NCI-H2227 (cell line): ENCODE measurements around the gene RALGAPA2.

Source experiments
- DNase-seq: peaks from one replicate; lab custom pipeline; 2025; ENCODE audit not compliant: unreplicated experiment; lab: John Stamatoyannopoulos, UW

RALGAPA2 gene

GRCh38 chr20:20685635-20686034 lies 26.8 kb downstream of the RALGAPA2 start:
- no peak for DNase-seq

DNA sequence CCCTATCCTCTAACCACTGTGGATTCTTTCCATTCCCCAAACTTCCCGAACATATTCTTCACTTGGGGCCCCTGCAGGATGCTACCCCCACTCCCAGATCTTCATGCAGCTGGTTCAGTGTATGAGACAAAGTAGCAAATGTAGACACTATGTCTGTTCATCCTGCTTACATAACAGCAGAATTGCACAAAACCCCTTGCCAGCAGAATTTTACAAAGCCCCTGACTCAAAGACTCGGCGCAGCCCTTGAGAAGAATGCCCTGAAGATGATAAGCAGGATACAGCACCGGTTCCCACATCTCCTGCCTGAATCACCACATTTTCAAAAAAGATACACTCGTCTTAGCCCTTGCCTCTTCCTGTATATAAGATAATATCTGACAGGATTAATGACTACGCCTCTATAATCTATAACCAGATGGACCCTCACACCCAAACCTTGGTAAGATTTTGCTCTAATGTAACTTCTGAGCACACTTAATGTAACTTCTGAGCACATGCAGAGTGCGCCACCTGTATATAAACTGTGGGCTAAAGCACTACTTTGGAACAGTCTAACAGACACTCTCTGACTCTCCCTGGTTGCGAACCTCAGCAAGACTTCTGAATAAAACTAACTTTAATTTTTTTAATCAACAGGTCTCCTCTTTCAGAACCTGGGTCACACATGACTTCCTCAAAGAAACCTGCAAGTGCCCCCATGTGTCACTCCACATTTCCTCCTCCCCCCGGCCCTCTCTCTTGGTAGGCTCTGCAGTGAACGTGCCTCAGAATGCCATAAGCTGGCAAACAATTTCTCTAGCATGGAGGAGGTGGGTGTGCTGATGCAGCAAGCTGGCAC lies 28.7 kb downstream of the RALGAPA2 start:
- no peak for DNase-seq

- DNase-seq, result no peak
Measured at GRCh38 chr20:20683020-20683419, 29.4 kb downstream of the RALGAPA2 start.

DNA sequence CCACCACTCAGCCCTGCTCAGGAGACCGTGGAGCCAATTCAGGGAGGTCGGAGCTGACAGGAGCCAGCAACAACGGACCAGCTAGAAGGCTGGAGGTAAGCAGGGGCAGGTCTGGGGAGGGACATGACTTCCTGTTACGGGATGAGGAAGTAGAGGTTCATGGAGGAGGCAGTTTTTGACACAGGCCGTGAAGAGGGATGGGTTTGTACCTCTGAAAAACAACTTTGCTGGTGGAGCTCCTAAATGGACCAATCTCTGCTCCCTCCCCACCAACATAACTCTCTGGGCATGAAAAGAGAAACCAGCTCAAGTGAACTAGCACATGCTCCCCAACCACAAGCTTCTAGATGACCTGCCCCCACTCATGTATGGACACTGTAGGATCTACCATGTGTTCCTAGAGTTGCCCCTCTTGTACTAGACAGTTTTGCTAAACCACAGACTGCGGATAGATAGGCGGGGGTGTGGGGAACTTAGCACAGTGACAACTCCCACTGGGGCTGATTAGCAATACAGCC lies 31.4 kb downstream of the RALGAPA2 start:
- DNase-seq, result no peak

- no peak for DNase-seq
Measured at GRCh38 chr20:20679316-20679715, 33.1 kb downstream of the RALGAPA2 start.

GRCh38 chr20:20677186-20677585 lies 35.3 kb downstream of the RALGAPA2 start:
- no peak for DNase-seq

DNA sequence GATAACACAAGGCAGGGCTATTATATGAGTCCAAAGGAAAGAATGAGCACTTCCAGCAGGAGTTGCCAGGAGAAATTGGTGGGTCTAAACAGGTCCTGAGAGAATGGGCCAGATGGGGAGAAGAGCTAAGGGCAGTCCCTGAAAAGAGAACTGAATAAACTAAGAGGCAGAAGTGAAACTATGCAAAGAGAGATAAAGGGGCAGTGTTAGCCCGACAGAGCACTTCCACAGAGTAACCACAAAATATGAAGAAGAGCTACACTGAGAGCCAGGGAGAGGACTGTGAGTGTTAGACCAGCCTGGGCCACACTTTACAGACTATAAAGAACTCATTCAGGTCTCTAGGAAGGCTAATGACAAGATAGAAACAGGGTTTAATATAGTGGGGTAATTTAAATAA lies 43.8 kb downstream of the RALGAPA2 start:
- no peak for DNase-seq

DNA sequence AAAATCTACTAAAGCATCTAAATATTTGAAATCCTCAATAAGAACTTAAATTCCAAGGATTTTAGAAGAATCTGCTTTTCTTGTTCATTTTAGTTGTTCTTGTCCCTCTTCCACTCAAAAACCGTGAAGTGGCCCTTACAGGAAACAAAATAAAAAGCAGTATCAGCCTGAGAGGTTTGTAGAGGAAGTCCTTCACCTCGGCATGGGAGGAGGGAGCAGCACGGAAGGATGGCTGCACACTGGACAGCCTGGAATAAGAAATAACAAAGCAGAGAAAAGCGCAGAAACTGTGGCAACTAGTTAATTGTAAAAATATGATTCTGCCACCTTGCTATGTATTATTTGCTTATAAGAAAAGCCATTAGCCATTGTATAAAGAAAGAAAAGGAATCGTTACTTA lies 46.1 kb downstream of the RALGAPA2 start:
- peak; percentile 6 for DNase-seq

DNA sequence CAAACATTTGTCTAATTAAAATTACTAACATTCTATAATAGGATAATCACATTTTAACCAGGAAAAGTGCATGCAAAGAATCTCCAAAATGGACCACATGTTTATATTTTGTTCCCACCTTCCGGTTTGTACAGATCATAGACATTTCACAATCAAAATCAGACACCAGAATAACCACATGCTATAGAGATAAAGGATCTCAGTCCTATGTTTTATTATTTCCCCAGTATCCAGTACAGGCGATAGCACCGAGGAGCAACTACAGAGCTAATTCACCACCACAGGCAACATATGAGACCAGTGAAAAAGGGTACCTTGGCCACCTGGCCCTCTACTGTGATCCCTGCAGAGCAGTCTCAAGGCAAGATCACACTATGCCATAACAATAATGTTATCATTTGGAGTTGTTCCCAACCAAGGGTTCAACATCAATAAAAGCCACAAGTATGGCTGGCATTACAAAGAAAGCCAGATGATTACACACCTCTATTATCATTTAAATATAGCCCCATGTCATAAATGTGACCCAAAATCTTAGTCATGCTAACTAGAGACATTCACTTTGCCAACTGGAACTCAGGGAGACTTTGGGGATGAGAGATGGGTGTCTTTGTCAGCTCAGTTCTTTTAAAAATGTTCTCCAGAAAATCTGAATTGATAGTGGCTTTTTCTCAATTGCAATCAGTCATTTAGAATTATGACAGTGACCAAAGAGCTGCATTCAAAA lies 46.7 kb downstream of the RALGAPA2 start:
- DNase-seq, result no peak

- DNase-seq, result peak; percentile 37
Measured at GRCh38 chr20:20664795-20665589, 47.5 kb downstream of the RALGAPA2 start.

GRCh38 chr20:20663841-20664240 lies 48.6 kb downstream of the RALGAPA2 start:
- DNase-seq, result no peak

DNA sequence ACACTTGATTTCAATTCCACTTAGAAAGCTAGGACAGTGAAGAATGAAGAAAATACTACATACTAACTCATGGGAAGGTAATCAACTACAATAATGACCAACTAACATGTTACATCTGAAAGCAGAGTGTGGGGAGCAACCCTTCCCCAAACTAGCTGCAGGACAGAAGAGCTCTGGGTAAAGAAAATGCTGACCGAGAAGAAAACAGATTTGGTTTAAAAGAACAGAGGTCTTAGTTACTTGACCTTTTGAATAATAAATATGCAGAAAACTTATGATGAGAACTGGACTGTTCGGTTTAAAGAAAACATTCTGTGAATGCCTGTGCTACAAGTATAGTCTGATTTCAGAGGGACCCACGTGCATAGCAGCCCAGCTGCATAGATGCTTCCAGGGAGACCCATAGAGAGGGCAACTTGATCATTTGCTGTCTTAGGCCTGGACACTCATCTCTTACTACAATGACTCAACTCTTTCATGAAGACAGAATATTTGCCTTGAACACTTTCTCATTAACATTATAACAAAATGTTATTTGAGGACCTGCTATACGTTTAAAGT lies 53.5 kb downstream of the RALGAPA2 start:
- DNase-seq, result no peak

GRCh38 chr20:20658123-20658522 lies 54.3 kb downstream of the RALGAPA2 start:
- no peak for DNase-seq

DNA sequence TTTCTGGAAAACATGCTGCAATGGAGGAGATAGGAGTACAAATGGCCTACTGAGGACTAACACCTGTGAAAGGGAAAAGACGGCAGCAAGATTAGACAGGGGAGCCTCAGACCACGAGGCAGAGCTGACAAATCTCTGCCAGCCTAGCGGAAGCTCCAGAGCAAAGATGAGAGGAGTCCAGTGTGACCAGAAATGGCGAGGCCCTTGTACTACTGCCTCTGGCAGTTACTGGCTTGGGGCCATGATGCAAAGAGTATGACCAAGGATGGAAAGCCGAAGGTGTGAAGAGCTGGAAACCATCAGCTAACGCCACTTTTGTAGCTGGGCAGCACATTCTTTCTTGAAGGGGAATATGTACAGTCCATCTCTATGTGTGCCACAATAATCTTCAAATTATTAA lies 55.4 kb downstream of the RALGAPA2 start:
- DNase-seq, result no peak

GRCh38 chr20:20655883-20656282 lies 56.6 kb downstream of the RALGAPA2 start:
- DNase-seq, result no peak

- DNase-seq, result no peak
Measured at GRCh38 chr20:20649945-20650344, 62.5 kb downstream of the RALGAPA2 start.

DNA sequence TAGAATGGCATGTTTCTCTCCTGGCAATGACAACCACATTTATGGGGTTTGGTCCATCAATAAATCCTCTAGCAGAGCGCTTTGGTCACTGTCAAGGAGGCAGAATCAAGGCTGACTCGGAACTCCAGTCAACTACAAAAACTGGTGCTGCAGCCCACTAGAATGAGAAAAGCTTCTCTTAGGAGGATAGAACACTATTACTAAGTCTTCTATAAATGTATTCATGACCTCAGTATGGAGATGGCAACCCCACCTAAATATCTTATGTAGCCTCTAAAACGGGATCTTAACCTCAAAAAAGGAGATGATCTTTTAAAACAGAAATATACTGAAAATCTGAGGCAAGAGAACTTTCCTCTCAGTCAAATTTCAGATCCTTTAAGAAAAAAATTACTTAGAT lies 68.5 kb downstream of the RALGAPA2 start:
- no peak for DNase-seq

GRCh38 chr20:20641783-20642182 lies 70.7 kb downstream of the RALGAPA2 start:
- no peak for DNase-seq

DNA sequence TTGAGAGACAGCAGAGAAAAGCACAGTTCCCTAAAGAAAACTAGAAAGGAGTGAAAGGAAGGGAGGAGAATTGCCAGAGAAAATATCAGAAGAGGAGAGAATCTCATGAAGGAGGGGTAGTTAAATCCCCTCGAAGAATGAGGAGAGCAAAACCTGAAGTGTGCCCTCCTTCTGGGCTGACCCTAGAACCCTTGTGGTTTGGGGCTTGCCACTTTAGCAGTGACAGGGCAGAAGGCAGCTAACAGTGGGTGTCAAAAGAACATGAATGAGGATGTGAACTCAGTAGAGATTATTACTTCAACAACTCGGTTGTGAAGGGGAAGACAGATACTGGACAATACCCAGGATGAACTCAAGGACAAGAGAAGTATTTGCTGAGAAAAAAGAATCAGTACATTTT lies 73.6 kb downstream of the RALGAPA2 start:
- no peak for DNase-seq

DNA sequence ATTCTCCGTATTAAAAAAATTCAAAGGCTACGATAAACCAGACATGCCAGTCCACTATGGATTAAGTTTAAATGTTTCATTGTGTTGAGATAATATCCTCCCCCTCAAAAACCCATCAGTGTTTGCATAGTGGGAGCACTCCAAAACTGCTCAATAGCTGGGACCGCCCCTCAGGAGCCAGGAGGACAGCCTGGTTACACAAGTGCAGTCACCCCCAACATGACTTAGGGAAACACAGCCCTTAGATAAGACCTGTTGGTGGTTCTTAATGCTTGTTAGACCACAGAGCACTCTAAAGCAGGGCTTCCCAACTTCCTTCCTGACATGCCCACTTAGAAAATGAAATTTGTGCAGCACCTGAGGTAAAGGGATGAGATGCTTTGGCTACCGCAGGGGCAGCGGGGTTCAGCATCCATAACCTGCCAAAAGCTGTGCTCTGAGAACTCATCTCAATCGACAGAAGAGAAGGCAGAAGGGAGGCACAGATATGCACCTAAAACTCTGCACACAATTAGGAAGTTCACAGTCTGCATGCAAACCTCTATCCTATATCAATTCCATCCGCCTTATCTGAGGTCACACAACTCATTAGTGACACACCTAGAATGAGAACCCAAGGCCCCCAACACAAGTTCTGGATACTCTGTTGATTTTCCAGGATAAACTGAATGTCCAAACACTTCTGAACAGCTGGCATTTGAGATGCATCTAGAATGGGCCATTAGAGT lies 74.3 kb downstream of the RALGAPA2 start:
- DNase-seq, result no peak
